GM19468 (cell line): ENCODE data around the gene TAOK2.

Source experiments
- ATAC-seq: cut with Tn5 transposase; IDR thresholded peaks from one replicate; pipeline ENCODE4 v1.9.1; 2021; ENCODE audit warnings: mild to moderate bottlenecking, moderate library complexity, moderate number of reproducible peaks; ENCODE audit not compliant: unreplicated experiment; ENCODE audit errors: extremely low read depth

The TAOK2 gene

DNA sequence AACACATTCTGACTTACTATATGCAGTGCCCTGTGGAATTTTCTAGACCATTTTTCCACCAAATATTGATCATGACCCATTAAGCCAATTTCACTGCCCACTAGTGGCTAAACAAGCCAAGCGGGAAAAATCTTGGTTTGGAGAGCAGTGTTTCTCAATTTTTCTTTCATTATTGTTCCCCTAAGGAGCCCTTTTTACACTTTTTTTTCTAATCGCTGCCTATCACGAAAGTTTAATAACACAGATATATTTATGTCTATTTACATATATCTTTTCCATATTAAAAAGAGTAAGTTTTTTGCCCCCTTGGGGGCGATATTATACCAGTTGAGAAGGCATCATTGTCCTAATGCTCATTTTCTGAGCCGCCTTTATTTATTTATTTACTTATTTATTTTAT lies 68.2 kb downstream of the TAOK2 start:
- ATAC-seq = no peak
